HEK293T (cell line): Measurements from ENCODE around the gene MROH8.

ENCODE experiments used
- ELF4 ChIP-seq: fragments of 450-650 bp; IDR thresholded peaks from 2 replicates; pipeline ENCODE4 v1.6.1; 2017; ENCODE audit warnings: antibody characterized with exemption
- FOXK2 ChIP-seq: fragments of 450-650 bp; IDR thresholded peaks from 2 replicates; pipeline ENCODE4 v1.6.1; 2016; ENCODE audit warnings: mild to moderate bottlenecking
- SP1 ChIP-seq: fragments of 450-650 bp; IDR thresholded peaks from 2 replicates; pipeline ENCODE4 v1.6.1; 2017

DNA sequence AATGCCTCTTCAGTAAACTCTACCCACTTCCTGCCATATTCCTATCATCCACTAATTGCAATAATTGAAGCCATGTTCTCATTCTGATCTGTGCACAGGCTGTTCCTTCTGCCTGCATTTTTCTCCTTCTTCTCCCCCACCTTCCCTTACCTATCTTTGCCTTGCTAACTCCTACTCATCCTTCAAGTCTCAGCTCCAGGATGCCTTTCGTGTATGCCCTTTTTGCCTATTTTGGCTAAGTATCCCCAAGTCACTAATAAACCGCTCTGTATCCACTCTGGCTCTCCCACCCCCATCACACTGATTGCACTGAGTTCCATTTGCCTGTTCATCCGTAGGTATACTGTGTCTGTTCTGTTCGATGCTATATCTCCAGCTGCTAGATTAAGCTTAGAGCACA is 6.5 kb downstream of the MROH8 start:
- TF ChIP-seq SP1 (no peak), FOXK2 (no peak), ELF4 (no peak)
